ENCODE results near the gene ALG3.

- no peak for TF ChIP-seq CTCF (IDR thresholded peaks at IDR 0.05)
- TF ChIP-seq POLR2A (IDR thresholded peaks at IDR 0.05), result no peak
Observed at GRCh38 chr3:184233127-184233843, 15.5 kb downstream of the ALG3 start.

Data from tibial nerve (tissue), 3 donors.